ENCODE data around the gene ANLN. TPM values are rescaled to one million over a fixed set of nuclear protein-coding genes. Genes with fewer than 3 reads are reported as not detected.

Gene ANLN
- total RNA-seq, 3 donors from 2014 or later (not counting 1 experiment from before 2014, with no cell fraction given): 1.7 to 2.9 (median 2.0) TPM

DNA sequence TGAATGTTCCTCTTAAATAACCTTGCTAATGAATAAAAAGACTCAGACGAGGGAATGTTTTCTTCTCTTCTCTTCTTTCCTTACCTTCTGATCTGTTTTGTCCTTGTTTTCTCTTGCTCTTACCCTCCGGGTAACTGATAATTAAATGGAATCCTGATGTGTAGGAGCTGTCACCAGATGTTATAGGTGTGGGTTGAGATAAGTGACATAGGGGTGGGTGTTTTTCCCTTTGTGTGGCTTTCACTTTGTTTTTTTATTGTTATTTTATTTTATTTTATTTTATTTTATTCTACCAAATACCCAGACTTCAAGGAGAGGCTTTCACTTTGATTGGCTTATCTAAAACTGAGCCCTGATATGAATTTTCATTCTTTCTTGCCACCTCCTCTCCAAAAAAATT, 25.5 kb downstream of the ANLN start:
- intact Hi-C loops (cut with micrococcal nuclease): no loop called here
- no peaks in the 10 kb centered on the region for H3K36me3 Mint-ChIP-seq
- no peak for ATAC-seq
- DNase-seq: no peak
- H3K36me3 ChIP-seq (ENCODE audit: control insufficient read depth, insufficient read depth, low read length): no peaks in the 10 kb centered on the region
- no peak overlapping the region for H3K27ac ChIP-seq (ENCODE audit: low read length)
- no peaks in the 10 kb centered on the region for H3K27me3 Mint-ChIP-seq (ENCODE audit: low read depth in 2 of 2)
- H3K4me1 ChIP-seq (ENCODE audit: control insufficient read depth, insufficient read depth, low read length): no peaks in the 10 kb centered on the region
- no peaks in the 10 kb centered on the region for H3K9me3 ChIP-seq (ENCODE audit: control insufficient read depth, insufficient read depth, low read length)
- TF ChIP-seq, protein P1, sequence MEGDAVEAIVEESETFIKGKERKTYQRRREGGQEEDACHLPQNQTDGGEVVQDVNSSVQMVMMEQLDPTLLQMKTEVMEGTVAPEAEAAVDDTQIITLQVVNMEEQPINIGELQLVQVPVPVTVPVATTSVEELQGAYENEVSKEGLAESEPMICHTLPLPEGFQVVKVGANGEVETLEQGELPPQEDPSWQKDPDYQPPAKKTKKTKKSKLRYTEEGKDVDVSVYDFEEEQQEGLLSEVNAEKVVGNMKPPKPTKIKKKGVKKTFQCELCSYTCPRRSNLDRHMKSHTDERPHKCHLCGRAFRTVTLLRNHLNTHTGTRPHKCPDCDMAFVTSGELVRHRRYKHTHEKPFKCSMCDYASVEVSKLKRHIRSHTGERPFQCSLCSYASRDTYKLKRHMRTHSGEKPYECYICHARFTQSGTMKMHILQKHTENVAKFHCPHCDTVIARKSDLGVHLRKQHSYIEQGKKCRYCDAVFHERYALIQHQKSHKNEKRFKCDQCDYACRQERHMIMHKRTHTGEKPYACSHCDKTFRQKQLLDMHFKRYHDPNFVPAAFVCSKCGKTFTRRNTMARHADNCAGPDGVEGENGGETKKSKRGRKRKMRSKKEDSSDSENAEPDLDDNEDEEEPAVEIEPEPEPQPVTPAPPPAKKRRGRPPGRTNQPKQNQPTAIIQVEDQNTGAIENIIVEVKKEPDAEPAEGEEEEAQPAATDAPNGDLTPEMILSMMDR (IDR thresholded peaks at IDR 0.05): no peak
- H3K27me3 ChIP-seq (ENCODE audit: control insufficient read depth, insufficient read depth, low read length): no peaks in the 10 kb centered on the region
- H3K4me1 Mint-ChIP-seq: no peaks in the 10 kb centered on the region
- no peak overlapping the region for H3K4me3 ChIP-seq (ENCODE audit: low read length)
- WGBS (ENCODE audit: insufficient coverage): 100% methylated on average over 2 of the region's 2 CpGs
- H3K27ac Mint-ChIP-seq: no peak overlapping the region
- no peaks in the 10 kb centered on the region for H3K9me3 Mint-ChIP-seq
- no peak overlapping the region for H3K4me3 Mint-ChIP-seq

DNA sequence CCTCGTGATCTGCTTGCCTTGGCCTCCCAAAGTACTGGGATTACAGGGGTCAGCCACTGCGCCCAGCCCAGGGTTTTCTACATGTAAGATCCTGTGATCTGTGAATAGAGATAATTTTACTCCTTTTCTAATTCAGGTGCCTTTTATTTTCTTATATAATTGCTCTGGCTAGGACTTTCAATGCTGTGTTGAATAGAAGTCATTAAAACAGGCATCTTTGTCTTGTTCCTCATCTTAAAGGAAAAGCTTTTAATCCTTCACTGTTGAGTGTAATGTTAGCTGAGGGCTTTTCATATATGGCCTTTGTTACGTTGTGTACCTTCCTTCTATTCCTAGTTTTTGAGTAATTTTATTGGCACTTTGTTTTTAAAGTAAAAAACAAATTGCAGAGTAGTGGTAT, 26.6 kb downstream of the ANLN start:
- DNase-seq (no peak), ATAC-seq (no peak)
- Histone ChIP-seq H3K4me1 (ENCODE audit: control insufficient read depth, insufficient read depth, low read length) (no peaks in the 10 kb centered on the region), H3K27ac (ENCODE audit: low read length) (no peak overlapping the region), H3K4me3 (ENCODE audit: low read length) (no peak overlapping the region), H3K27me3 (ENCODE audit: control insufficient read depth, insufficient read depth, low read length) (no peaks in the 10 kb centered on the region), H3K9me3 (ENCODE audit: control insufficient read depth, insufficient read depth, low read length) (no peaks in the 10 kb centered on the region), H3K36me3 (ENCODE audit: control insufficient read depth, insufficient read depth, low read length) (no peaks in the 10 kb centered on the region)
- WGBS (ENCODE audit: insufficient coverage): 94% methylated on average over 2 of the region's 3 CpGs
- Mint-ChIP-seq H3K36me3 (no peaks in the 10 kb centered on the region), H3K9me3 (no peaks in the 10 kb centered on the region), H3K4me3 (no peak overlapping the region), H3K4me1 (no peaks in the 10 kb centered on the region), H3K27me3 (ENCODE audit: low read depth in 2 of 2) (no peaks in the 10 kb centered on the region), H3K27ac (no peak overlapping the region)
- TF ChIP-seq, protein P1 (IDR thresholded peaks at IDR 0.05): no peak
- intact Hi-C loops (cut with micrococcal nuclease): no loop called here

DNA sequence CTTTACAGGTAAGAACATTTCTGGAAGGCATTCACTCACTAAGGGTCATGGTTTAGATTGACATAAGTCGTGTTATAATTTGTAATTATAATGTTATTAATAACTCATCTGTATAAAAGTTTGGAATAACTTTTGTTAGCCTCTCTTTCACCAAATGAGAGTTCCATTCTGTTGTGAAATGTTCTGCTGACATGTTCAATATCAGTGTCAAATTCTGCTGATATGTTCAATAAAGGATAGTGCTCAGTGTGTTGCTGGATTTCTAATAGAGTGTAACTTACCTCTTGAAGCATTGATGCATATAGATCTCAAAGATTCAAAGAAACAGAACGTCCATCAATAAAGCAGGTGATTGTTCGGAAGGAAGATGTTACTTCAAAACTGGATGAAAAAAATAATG, 30.6 kb downstream of the ANLN start:
- no peak for DNase-seq
- Mint-ChIP-seq H3K27me3 (ENCODE audit: low read depth in 2 of 2) (no peaks in the 10 kb centered on the region), H3K4me3 (no peak overlapping the region), H3K9me3 (no peaks in the 10 kb centered on the region), H3K4me1 (no peaks in the 10 kb centered on the region), H3K27ac (no peak overlapping the region), H3K36me3 (no peaks in the 10 kb centered on the region)
- Histone ChIP-seq H3K4me1 (ENCODE audit: control insufficient read depth, insufficient read depth, low read length) (no peaks in the 10 kb centered on the region), H3K27ac (ENCODE audit: low read length) (no peak overlapping the region), H3K36me3 (ENCODE audit: control insufficient read depth, insufficient read depth, low read length) (no peaks in the 10 kb centered on the region), H3K9me3 (ENCODE audit: control insufficient read depth, insufficient read depth, low read length) (no peaks in the 10 kb centered on the region), H3K27me3 (ENCODE audit: control insufficient read depth, insufficient read depth, low read length) (no peaks in the 10 kb centered on the region), H3K4me3 (ENCODE audit: low read length) (no peak overlapping the region)
- WGBS (ENCODE audit: insufficient coverage): 100% methylated on average over 2 of the region's 3 CpGs
- intact Hi-C loops (cut with micrococcal nuclease): no loop called here
- ATAC-seq: no peak
- TF ChIP-seq, protein P1 (IDR thresholded peaks at IDR 0.05): no peak

- no peaks in the 10 kb centered on the region for H3K4me1 ChIP-seq (ENCODE audit: control insufficient read depth, insufficient read depth, low read length)
- no peak for ATAC-seq
- WGBS (ENCODE audit: insufficient coverage): 100% methylated on average over 1 of the region's 3 CpGs
- no peak overlapping the region for H3K27ac ChIP-seq (ENCODE audit: low read length)
- Mint-ChIP-seq H3K27me3 (ENCODE audit: low read depth in 2 of 2) (no peaks in the 10 kb centered on the region), H3K36me3 (no peaks in the 10 kb centered on the region), H3K4me1 (no peaks in the 10 kb centered on the region), H3K9me3 (no peaks in the 10 kb centered on the region), H3K4me3 (no peak overlapping the region), H3K27ac (no peak overlapping the region)
- TF ChIP-seq, protein P1 (IDR thresholded peaks at IDR 0.05): no peak
- no peaks in the 10 kb centered on the region for H3K27me3 ChIP-seq (ENCODE audit: control insufficient read depth, insufficient read depth, low read length)
- no peaks in the 10 kb centered on the region for H3K9me3 ChIP-seq (ENCODE audit: control insufficient read depth, insufficient read depth, low read length)
- H3K36me3 ChIP-seq (ENCODE audit: control insufficient read depth, insufficient read depth, low read length): no peaks in the 10 kb centered on the region
- no peak overlapping the region for H3K4me3 ChIP-seq (ENCODE audit: low read length)
- DNase-seq: no peak
- intact Hi-C loops (cut with micrococcal nuclease): no loop called here
Measured at GRCh38 chr7:36422072-36422471, 32.4 kb downstream of the ANLN start.
